Activated CD8-positive, alpha-beta memory T cell treated with anti-CD3 and anti-CD28 coated beads, Interleukin-2, amount 50 U/mL, for 24 hours (primary cell): ENCODE results near the gene PPM1A.

ENCODE experiments used
- DNase-seq: peaks from one replicate; pipeline ENCODE4 v3.0.0-alpha.2; 2020; ENCODE audit errors: extremely low read depth

PPM1A gene

DNA sequence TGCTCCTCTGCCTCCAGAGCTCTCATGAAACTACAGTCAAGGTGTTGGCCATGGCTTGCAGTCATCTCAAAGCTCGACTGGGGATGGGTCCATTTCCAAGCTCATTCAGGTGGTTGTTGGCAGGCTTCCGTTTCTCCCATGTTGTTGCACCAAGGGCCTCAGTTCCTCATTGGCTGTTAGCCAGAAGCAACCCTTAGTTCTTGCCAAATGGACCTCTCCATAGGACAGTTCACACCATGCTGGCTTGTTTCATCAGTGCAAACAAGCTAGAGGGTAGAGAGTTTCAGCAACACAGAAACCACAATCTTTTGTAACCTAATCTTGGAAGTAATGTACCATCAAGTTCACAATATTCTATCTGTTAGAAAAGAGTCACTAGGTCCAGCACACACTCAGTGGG is 22.7 kb upstream of the PPM1A start:
- no peak for DNase-seq

DNA sequence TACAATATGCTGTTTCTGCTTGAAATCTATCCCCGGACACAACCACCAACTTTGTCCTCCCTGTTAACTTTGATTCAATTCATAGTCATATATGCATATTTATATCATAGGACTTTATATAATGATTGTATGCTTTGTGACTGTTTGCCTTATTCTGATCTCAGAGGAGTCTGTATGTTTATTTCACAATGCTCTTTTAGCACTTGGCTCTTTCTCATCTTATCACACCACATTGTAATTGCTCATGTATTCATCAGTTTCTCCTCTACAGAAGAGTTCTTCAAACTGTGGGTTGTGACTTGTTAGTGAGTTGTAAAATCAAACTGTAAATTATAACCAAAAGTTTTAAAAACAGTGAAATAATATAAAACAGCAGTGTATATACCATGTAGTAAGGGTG is 21.7 kb upstream of the PPM1A start:
- no peak for DNase-seq

DNA sequence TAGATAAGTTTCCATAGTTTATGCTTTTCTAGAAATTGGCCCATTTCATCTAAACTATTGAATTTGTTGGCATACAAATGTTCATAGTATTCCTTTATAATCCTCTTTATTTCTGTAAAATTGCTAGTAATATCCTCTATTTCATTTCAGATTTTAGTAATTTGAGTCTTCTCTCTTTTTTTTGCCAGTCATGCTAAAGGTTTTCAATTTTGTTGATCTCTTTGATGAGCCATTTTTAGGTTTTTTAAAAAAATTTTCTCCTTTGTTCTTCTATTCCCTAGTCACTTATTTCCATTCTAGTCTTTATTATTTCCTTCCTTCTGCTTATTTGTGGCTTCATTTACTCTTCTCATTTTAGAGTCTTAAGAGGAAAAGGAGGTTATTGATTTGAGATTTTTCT is 19.4 kb upstream of the PPM1A start:
- DNase-seq: no peak

- DNase-seq: no peak
Observed at GRCh38 chr14:60232185-60232584, 16.8 kb upstream of the PPM1A start.

DNA sequence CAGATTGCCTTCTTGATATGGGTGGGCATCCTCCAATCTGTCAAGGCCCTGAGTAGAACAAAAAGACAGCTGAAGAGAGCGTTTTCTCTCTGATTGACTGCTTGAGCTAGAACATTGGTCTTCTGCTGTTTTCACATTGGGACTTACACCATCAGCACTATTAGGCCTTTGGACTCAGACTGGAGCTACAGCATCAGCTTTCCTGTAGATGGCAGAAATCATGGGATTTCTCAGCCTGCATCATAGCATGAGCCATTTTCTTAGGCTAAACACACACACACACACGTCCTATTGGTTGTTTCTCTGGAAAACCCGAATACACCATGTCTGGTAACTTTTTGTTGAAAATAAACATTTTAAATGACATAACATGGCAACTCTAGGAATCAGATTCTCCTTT is 15.8 kb upstream of the PPM1A start:
- no peak for DNase-seq

GRCh38 chr14:60233891-60234290 is 15.1 kb upstream of the PPM1A start:
- DNase-seq: no peak

DNA sequence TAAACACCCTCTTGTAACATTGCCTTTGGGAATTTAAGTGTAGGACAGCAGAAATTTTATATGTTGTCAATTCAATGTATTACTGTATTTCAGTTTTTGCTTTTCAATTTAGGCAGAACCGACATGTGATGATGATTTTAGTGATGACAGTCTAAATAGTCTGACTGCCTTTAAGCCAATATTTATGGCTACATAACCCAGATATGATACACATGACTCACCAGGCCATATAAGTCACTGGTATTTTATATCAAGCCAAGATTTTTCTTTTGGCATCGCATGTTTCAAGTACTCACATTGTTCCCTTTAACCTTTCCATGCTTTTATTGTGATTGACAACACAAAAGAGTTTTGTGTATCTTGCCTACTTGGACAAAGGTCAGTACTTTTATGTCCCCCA is 13.6 kb upstream of the PPM1A start:
- DNase-seq: no peak

- no peak for DNase-seq
Observed at GRCh38 chr14:60238955-60239354, 10.1 kb upstream of the PPM1A start.

- no peak for DNase-seq
Observed at GRCh38 chr14:60240139-60240856, 8.7 kb upstream of the PPM1A start.

- no peak for DNase-seq
Observed at GRCh38 chr14:60241091-60241490, 7.9 kb upstream of the PPM1A start.

- no peak for DNase-seq
Observed at GRCh38 chr14:60242429-60242828, 6.6 kb upstream of the PPM1A start.

GRCh38 chr14:60245380-60246177 is 3.4 kb upstream of the PPM1A start:
- DNase-seq: no peak

DNA sequence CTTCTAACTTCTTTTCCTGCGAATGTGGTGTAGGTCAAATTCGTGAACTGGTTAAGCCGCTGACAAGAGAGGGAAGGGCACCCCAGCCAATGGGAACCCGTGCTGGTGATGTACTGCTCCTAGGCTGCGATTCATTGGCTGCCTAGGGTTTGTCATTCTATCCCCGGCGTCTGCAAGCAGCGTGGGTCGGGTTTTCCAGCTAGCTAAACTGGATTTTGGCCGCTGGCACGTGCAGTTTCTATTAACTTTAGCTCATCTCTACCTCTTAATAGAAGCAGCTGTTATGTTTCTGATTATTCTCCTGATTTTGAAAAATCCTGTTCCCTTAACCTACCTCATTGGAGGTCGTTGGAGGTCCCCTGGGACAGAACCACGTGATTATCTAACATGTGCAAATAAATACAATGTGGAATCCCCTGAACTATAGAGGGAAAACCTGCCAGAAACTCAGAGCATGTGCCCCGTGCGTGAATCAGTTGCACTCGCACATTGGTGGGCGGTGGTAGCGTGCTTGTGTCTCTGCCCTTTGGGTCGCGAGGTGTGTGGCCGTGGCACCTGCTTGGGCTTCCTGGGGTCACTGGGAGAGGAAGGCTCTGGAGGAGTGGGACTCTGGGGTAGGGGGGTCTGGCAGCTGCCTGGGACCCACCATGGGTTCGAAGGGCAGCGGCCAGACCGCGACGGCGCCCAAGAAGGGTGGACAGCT is 876 bp upstream of the PPM1A start:
- DNase-seq: peak; percentile 66

GRCh38 chr14:60249321-60250256 is 568 bp downstream of the PPM1A start:
- no peak for DNase-seq

DNA sequence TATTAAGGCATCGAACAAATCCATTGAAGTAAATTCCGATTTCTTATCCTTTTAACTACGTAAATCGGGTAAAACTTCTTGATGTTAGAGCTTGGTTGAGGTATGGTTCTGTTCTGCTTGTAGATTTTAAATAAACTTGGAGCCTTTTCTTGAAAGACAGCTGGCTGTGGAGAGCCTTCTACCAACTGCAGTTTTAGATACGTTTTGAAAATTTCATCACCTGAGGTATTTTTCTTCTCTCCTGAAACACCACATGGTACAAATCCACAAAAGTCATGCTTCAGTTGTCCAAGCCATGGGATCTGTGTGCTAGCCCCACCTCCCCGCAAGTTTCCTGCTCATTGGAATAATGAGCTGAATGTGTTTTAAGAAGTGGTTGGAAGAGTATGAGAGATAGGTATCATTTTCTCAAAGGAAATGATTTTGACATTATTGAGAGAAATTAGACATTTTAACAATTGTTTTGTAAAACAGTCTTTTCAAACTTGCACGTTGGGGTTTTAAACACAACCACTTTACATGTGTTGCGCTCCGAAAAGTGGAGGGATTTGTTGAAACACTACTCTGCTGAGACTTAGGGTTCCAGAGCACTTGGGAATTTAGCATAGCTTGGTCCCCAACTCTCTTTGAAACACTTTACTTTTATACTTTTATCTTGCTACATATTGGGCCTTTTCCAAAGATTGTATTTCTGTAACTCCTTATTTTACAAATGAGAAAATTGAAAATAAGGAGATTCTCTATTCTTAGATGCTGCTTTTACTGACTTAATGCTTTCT is 1.4 kb downstream of the PPM1A start:
- no peak for DNase-seq

- no peak for DNase-seq
Observed at GRCh38 chr14:60251877-60252276, 2.9 kb downstream of the PPM1A start.

- DNase-seq: no peak
Observed at GRCh38 chr14:60252630-60253029, 3.6 kb downstream of the PPM1A start.

- DNase-seq: no peak
Observed at GRCh38 chr14:60253649-60254048, 4.6 kb downstream of the PPM1A start.

GRCh38 chr14:60254176-60254575 is 5.2 kb downstream of the PPM1A start:
- no peak for DNase-seq

DNA sequence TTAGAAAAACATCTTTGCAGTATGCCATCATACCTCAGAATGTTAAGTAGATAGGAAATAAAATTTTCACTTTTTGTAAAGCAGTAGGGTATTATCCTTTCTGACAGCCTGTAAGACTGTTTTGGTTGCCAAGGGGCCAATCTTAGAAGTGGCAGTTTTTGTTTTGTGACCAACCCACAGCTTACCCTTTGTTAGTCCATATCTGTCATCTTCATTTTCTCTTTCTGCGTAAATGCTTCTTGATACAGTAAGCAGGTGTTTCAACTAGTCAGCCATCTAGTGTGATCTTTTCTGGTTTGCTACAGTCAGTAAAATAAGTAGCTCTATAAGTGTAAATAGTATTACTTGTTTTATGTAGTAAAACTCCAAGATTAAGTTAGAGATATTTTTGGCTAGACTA is 8.8 kb downstream of the PPM1A start:
- DNase-seq: no peak

GRCh38 chr14:60265163-60265562 is 16.1 kb downstream of the PPM1A start:
- no peak for DNase-seq
